ENCODE measurements around the gene KATNBL1. TPM values are rescaled to one million over a fixed set of nuclear protein-coding genes. Genes with fewer than 3 reads are reported as not detected.
A peak's percentile ranks its signal among the peaks of the same experiment; 100 is the strongest.

The KATNBL1 gene
- total RNA-seq, 1 donor from 2014 or later, result 50.3 TPM

GRCh38 chr15:34246276-34246976, 36.5 kb upstream of the KATNBL1 start:
- Histone ChIP-seq H3K27ac (no peak overlapping the region), H3K4me1 (no peaks in the 10 kb centered on the region), H3K4me3 (no peak overlapping the region), H3K27me3 (no peaks in the 10 kb centered on the region), H3K36me3 (peaks cover 0 to 62% of the 10 kb centered on the region in 2 donors), H3K9me3 (no peaks in the 10 kb centered on the region)
- intact Hi-C loops (cut with DNase I), result loop anchor here (10.0 kb wide), 1 partner anchor 118 kb away; the partner anchor contains the start of gene LPCAT4
- TF ChIP-seq POLR2AphosphoS5 (IDR thresholded peaks at IDR 0.05; ENCODE audit: insufficient read depth in 1 of 2, low read depth in 1 of 2) (no peak), CTCF (IDR thresholded peaks at IDR 0.05) (no peak), POLR2A (IDR thresholded peaks at IDR 0.05) (no peak)
- DNase-seq (ENCODE audit: extremely low spot score in 2 of 2), result no peak

- Histone ChIP-seq H3K36me3 (peaks cover 0 to 32% of the 10 kb centered on the region in 2 donors), H3K27me3 (no peaks in the 10 kb centered on the region), H3K4me1 (no peaks in the 10 kb centered on the region), H3K9me3 (no peaks in the 10 kb centered on the region), H3K27ac (no peak overlapping the region), H3K4me3 (no peak overlapping the region)
- no peak for DNase-seq (ENCODE audit: extremely low spot score in 2 of 2)
- no peak for TF ChIP-seq POLR2AphosphoS5 (IDR thresholded peaks at IDR 0.05; ENCODE audit: insufficient read depth in 1 of 2, low read depth in 1 of 2)
- no peak for TF ChIP-seq POLR2A (IDR thresholded peaks at IDR 0.05)
- no peak for TF ChIP-seq CTCF (IDR thresholded peaks at IDR 0.05)
- intact Hi-C loops (cut with DNase I), result loop anchor here (10.0 kb wide), 1 partner anchor 122 kb away; the partner anchor contains the start of gene LPCAT4
Measured at GRCh38 chr15:34243226-34243625, 33.3 kb upstream of the KATNBL1 start.

GRCh38 chr15:34242331-34242710, 32.4 kb upstream of the KATNBL1 start:
- no peaks in the 10 kb centered on the region for H3K27me3 ChIP-seq
- no peaks in the 10 kb centered on the region for H3K4me1 ChIP-seq
- no peak overlapping the region for H3K27ac ChIP-seq
- H3K4me3 ChIP-seq, result no peak overlapping the region
- no peaks in the 10 kb centered on the region for H3K9me3 ChIP-seq
- TF ChIP-seq POLR2AphosphoS5 (IDR thresholded peaks at IDR 0.05; ENCODE audit: insufficient read depth in 1 of 2, low read depth in 1 of 2) (no peak), POLR2A (IDR thresholded peaks at IDR 0.05) (no peak), CTCF (IDR thresholded peaks at IDR 0.05) (no peak)
- H3K36me3 ChIP-seq, result peaks cover 0 to 40% of the 10 kb centered on the region in 2 donors
- intact Hi-C loops (cut with DNase I), result loop anchor here (10.0 kb wide), 1 partner anchor 122 kb away; the partner anchor contains the start of gene LPCAT4
- DNase-seq (ENCODE audit: extremely low spot score in 2 of 2), result no peak

- no peak overlapping the region for H3K27ac ChIP-seq
- no peaks in the 10 kb centered on the region for H3K9me3 ChIP-seq
- TF ChIP-seq POLR2A (IDR thresholded peaks at IDR 0.05) (no peak), POLR2AphosphoS5 (IDR thresholded peaks at IDR 0.05; ENCODE audit: insufficient read depth in 1 of 2, low read depth in 1 of 2) (no peak), CTCF (IDR thresholded peaks at IDR 0.05) (peak in 1 of 3 experiments; percentile 52)
- no peaks in the 10 kb centered on the region for H3K27me3 ChIP-seq
- H3K4me1 ChIP-seq, result no peaks in the 10 kb centered on the region
- DNase-seq (ENCODE audit: extremely low spot score in 2 of 2), result no peak
- peaks cover 0 to 44% of the 10 kb centered on the region in 2 donors for H3K36me3 ChIP-seq
- intact Hi-C loops (cut with DNase I), result loop anchor here (10.0 kb wide), 1 partner anchor 123 kb away; the partner anchor contains the start of gene LPCAT4
- no peak overlapping the region for H3K4me3 ChIP-seq
Measured at GRCh38 chr15:34241376-34242330, 31.8 kb upstream of the KATNBL1 start.

All from vagina (tissue), 2 donors.